ENCODE results near the gene PDE6C. TPM values are rescaled to one million over a fixed set of nuclear protein-coding genes. Genes with fewer than 3 reads are reported as not detected.

PDE6C gene
- not detected for total RNA-seq

- Mint-ChIP-seq H3K27ac (no peak within 1 kb of the TSS), H3K36me3 (no peaks in the 10 kb centered on the region), H3K9me3 (peaks cover 1% of the 10 kb centered on the region), H3K27me3 (peaks cover 2% of the 10 kb centered on the region), H3K4me3 (no peak within 1 kb of the TSS), H3K4me1 (peaks cover 9% of the 10 kb centered on the region)
- POLR2A ChIA-PET, result no interaction called here
- DNase-seq (no peak), ATAC-seq (ENCODE audit: low read depth) (no peak)
Measured at GRCh38 chr10:93612311-93612710, at the start of gene PDE6C. Gene PDE6C, plus strand, starts transcription at chr10:93612537. Its CDS starts 189 bp downstream, at chr10:93612726.

- no peak overlapping the region for H3K27ac Mint-ChIP-seq
- H3K9me3 Mint-ChIP-seq, result no peaks in the 10 kb centered on the region
- no peaks in the 10 kb centered on the region for H3K36me3 Mint-ChIP-seq
- H3K27me3 Mint-ChIP-seq, result peaks cover 51% of the 10 kb centered on the region
- DNase-seq, result no peak
- H3K4me1 Mint-ChIP-seq, result peaks cover 1% of the 10 kb centered on the region
- POLR2A ChIA-PET, result no interaction called here
- no peak for ATAC-seq (ENCODE audit: low read depth)
- H3K4me3 Mint-ChIP-seq, result no peak overlapping the region
Measured at GRCh38 chr10:93565446-93565845, 46.9 kb upstream of the PDE6C start.

- ATAC-seq (ENCODE audit: low read depth), result no peak
- no peak within 1 kb of the TSS for H3K4me3 Mint-ChIP-seq
- no peaks in the 10 kb centered on the region for H3K36me3 Mint-ChIP-seq
- POLR2A ChIA-PET, result no interaction called here
- H3K4me1 Mint-ChIP-seq, result peaks cover 1% of the 10 kb centered on the region
- peaks cover 61% of the 10 kb centered on the region for H3K27me3 Mint-ChIP-seq
- DNase-seq, result no peak
- H3K27ac Mint-ChIP-seq, result no peak within 1 kb of the TSS
- H3K9me3 Mint-ChIP-seq, result no peaks in the 10 kb centered on the region
Measured at GRCh38 chr10:93566435-93567276, 45.7 kb upstream of the PDE6C start, which contains the start of gene FFAR4. Gene FFAR4, plus strand, starts transcription at chr10:93566665. Its CDS starts 56 bp downstream, at chr10:93566721.

- Mint-ChIP-seq H3K27me3 (peaks cover 68% of the 10 kb centered on the region), H3K9me3 (no peaks in the 10 kb centered on the region), H3K4me1 (peaks cover 1% of the 10 kb centered on the region), H3K36me3 (no peaks in the 10 kb centered on the region), H3K4me3 (no peak overlapping the region), H3K27ac (no peak overlapping the region)
- ATAC-seq (ENCODE audit: low read depth) (no peak), DNase-seq (no peak)
- POLR2A ChIA-PET, result no interaction called here
Measured at GRCh38 chr10:93567277-93568104, 44.8 kb upstream of the PDE6C start.

- no peak for DNase-seq
- Mint-ChIP-seq H3K9me3 (no peaks in the 10 kb centered on the region), H3K36me3 (no peaks in the 10 kb centered on the region), H3K27me3 (peaks cover 73% of the 10 kb centered on the region), H3K4me3 (no peak overlapping the region), H3K4me1 (peaks cover 1% of the 10 kb centered on the region), H3K27ac (no peak overlapping the region)
- POLR2A ChIA-PET, result no interaction called here
- no peak for ATAC-seq (ENCODE audit: low read depth)
Measured at GRCh38 chr10:93568105-93568390, 44.3 kb upstream of the PDE6C start.

- H3K27ac Mint-ChIP-seq, result no peak overlapping the region
- peaks cover 76% of the 10 kb centered on the region for H3K27me3 Mint-ChIP-seq
- POLR2A ChIA-PET, result no interaction called here
- peaks cover 5% of the 10 kb centered on the region for H3K4me1 Mint-ChIP-seq
- no peaks in the 10 kb centered on the region for H3K36me3 Mint-ChIP-seq
- H3K9me3 Mint-ChIP-seq, result no peaks in the 10 kb centered on the region
- DNase-seq (no peak), ATAC-seq (ENCODE audit: low read depth) (no peak)
- no peak overlapping the region for H3K4me3 Mint-ChIP-seq
Measured at GRCh38 chr10:93570383-93570782, 42.0 kb upstream of the PDE6C start.

GRCh38 chr10:93572606-93573005 is 39.7 kb upstream of the PDE6C start:
- Mint-ChIP-seq H3K27ac (no peak overlapping the region), H3K27me3 (peaks cover 63% of the 10 kb centered on the region), H3K4me3 (no peak overlapping the region), H3K4me1 (peaks cover 5% of the 10 kb centered on the region), H3K9me3 (no peaks in the 10 kb centered on the region), H3K36me3 (no peaks in the 10 kb centered on the region)
- POLR2A ChIA-PET, result no interaction called here
- DNase-seq (no peak), ATAC-seq (ENCODE audit: low read depth) (no peak)

- Mint-ChIP-seq H3K4me1 (peaks cover 5% of the 10 kb centered on the region), H3K9me3 (no peaks in the 10 kb centered on the region), H3K27me3 (peaks cover 56% of the 10 kb centered on the region), H3K27ac (no peak overlapping the region), H3K4me3 (no peak overlapping the region), H3K36me3 (no peaks in the 10 kb centered on the region)
- DNase-seq (no peak), ATAC-seq (ENCODE audit: low read depth) (no peak)
- POLR2A ChIA-PET, result no interaction called here
Measured at GRCh38 chr10:93573051-93573909, 39.1 kb upstream of the PDE6C start.

GRCh38 chr10:93573924-93574323 is 38.4 kb upstream of the PDE6C start:
- peaks cover 5% of the 10 kb centered on the region for H3K4me1 Mint-ChIP-seq
- no peaks in the 10 kb centered on the region for H3K36me3 Mint-ChIP-seq
- POLR2A ChIA-PET, result no interaction called here
- H3K4me3 Mint-ChIP-seq, result no peak overlapping the region
- H3K9me3 Mint-ChIP-seq, result no peaks in the 10 kb centered on the region
- no peak for DNase-seq
- peaks cover 49% of the 10 kb centered on the region for H3K27me3 Mint-ChIP-seq
- H3K27ac Mint-ChIP-seq, result no peak overlapping the region
- no peak for ATAC-seq (ENCODE audit: low read depth)

GRCh38 chr10:93576888-93577287 is 35.4 kb upstream of the PDE6C start:
- H3K36me3 Mint-ChIP-seq, result no peaks in the 10 kb centered on the region
- no peak overlapping the region for H3K27ac Mint-ChIP-seq
- POLR2A ChIA-PET, result no interaction called here
- H3K4me1 Mint-ChIP-seq, result peaks cover 5% of the 10 kb centered on the region
- DNase-seq (no peak), ATAC-seq (ENCODE audit: low read depth) (no peak)
- H3K4me3 Mint-ChIP-seq, result no peak overlapping the region
- H3K27me3 Mint-ChIP-seq, result peaks cover 25% of the 10 kb centered on the region
- H3K9me3 Mint-ChIP-seq, result no peaks in the 10 kb centered on the region

- peaks cover 5% of the 10 kb centered on the region for H3K4me1 Mint-ChIP-seq
- no peak overlapping the region for H3K4me3 Mint-ChIP-seq
- ATAC-seq (ENCODE audit: low read depth) (no peak), DNase-seq (no peak)
- POLR2A ChIA-PET, result no interaction called here
- H3K27me3 Mint-ChIP-seq, result peaks cover 18% of the 10 kb centered on the region
- no peaks in the 10 kb centered on the region for H3K9me3 Mint-ChIP-seq
- no peaks in the 10 kb centered on the region for H3K36me3 Mint-ChIP-seq
- H3K27ac Mint-ChIP-seq, result no peak overlapping the region
Measured at GRCh38 chr10:93577565-93577964, 34.8 kb upstream of the PDE6C start.

GRCh38 chr10:93579089-93579488 is 33.2 kb upstream of the PDE6C start:
- DNase-seq (no peak), ATAC-seq (ENCODE audit: low read depth) (no peak)
- H3K4me1 Mint-ChIP-seq, result no peaks in the 10 kb centered on the region
- no peak overlapping the region for H3K27ac Mint-ChIP-seq
- H3K9me3 Mint-ChIP-seq, result no peaks in the 10 kb centered on the region
- POLR2A ChIA-PET, result no interaction called here
- H3K27me3 Mint-ChIP-seq, result peaks cover 9% of the 10 kb centered on the region
- H3K36me3 Mint-ChIP-seq, result no peaks in the 10 kb centered on the region
- no peak overlapping the region for H3K4me3 Mint-ChIP-seq

GRCh38 chr10:93579985-93580711 is 32.2 kb upstream of the PDE6C start:
- H3K4me1 Mint-ChIP-seq, result no peaks in the 10 kb centered on the region
- ATAC-seq (ENCODE audit: low read depth) (no peak), DNase-seq (no peak)
- H3K9me3 Mint-ChIP-seq, result no peaks in the 10 kb centered on the region
- POLR2A ChIA-PET, result no interaction called here
- no peak overlapping the region for H3K27ac Mint-ChIP-seq
- H3K36me3 Mint-ChIP-seq, result no peaks in the 10 kb centered on the region
- peaks cover 6% of the 10 kb centered on the region for H3K27me3 Mint-ChIP-seq
- no peak overlapping the region for H3K4me3 Mint-ChIP-seq
